HepG2 (cell line): ENCODE measurements around the gene ANKRD11. TPM values are rescaled to one million over a fixed set of nuclear protein-coding genes. Genes with fewer than 3 reads are reported as not detected.

Experiments
- CHD4 ChIP-seq: fragments of 200-600 bp; sonication (generic); IDR thresholded peaks from 2 replicates; pipeline ENCODE4 v1.7.0; 2017; ENCODE audit warnings: mild to moderate bottlenecking, low read length, borderline replicate concordance
- JDP2 ChIP-seq: sonication (generic); formaldehyde crosslinking; IDR thresholded peaks from 2 replicates; pipeline ENCODE4 v1.8.1; 2022; ENCODE audit warnings: missing genetic modification reagents, borderline replicate concordance
- SP140L ChIP-seq: sonication (generic); formaldehyde crosslinking; IDR thresholded peaks from 2 replicates; pipeline ENCODE4 v1.4.0; 2020; ENCODE audit warnings: missing genetic modification reagents, borderline replicate concordance
- ZMYM3 ChIP-seq: sonication (generic); formaldehyde crosslinking; IDR thresholded peaks from 2 replicates; pipeline ENCODE4 v1.5.1; 2020; ENCODE audit warnings: mild to moderate bottlenecking, missing genetic modification reagents
- ZNF121 ChIP-seq: sonication (generic); formaldehyde crosslinking; IDR thresholded peaks from 2 replicates; pipeline ENCODE4 v1.5.0; 2020; ENCODE audit warnings: mild to moderate bottlenecking, missing genetic modification reagents
- ZNF562 ChIP-seq: sonication (generic); formaldehyde crosslinking; IDR thresholded peaks from 2 replicates; pipeline ENCODE4 v1.8.0; 2022; ENCODE audit warnings: missing genetic modification reagents, borderline replicate concordance
- ZNF660 ChIP-seq: sonication (generic); formaldehyde crosslinking; IDR thresholded peaks from 2 replicates; pipeline ENCODE4 v1.5.1; 2020; ENCODE audit warnings: mild to moderate bottlenecking, low read depth, missing genetic modification reagents, borderline replicate concordance
- ZNF703 ChIP-seq: sonication (generic); formaldehyde crosslinking; IDR thresholded peaks from 2 replicates; pipeline ENCODE4 v1.5.1; 2020; ENCODE audit warnings: missing genetic modification reagents, mild to moderate bottlenecking, moderate library complexity, borderline replicate concordance
- ZSCAN20 ChIP-seq: sonication (generic); formaldehyde crosslinking; IDR thresholded peaks from 2 replicates; pipeline ENCODE4 v1.4.0; 2020; ENCODE audit warnings: missing genetic modification reagents, mild to moderate bottlenecking, borderline replicate concordance
- polyA plus RNA-seq, 8 experiments: library from polyadenylated mRNA; depleted of rRNA in 3 of 8; stranded (reverse) in 7 of 8; unstranded in 1 of 8; fragments of >200 nt; fragmentation: Illumina TruSeq in 4 of 8; extraction: Trizol in 4 of 8; gene quantifications; 2 replicates each; pipeline versions ENCODE4 v1.2.1 to v1.2.3, GENCODE V29; 2011 to 2016; ENCODE audit warnings: low read depth in 4 of 8, missing spikeins in 1 of 8, mixed read lengths in 1 of 8; ENCODE audit not compliant: insufficient read depth in 1 of 8
- total RNA-seq, 5 experiments: library from RNA; depleted of rRNA; stranded (reverse); fragments of >200 nt; fragmentation: Illumina TruSeq; extraction: Trizol; gene quantifications; 2 replicates each; pipeline ENCODE4 v1.2.3, GENCODE V29; 2016; ENCODE audit warnings: low read depth in 1 of 5
- TF ChIP-seq, protein P1 (sequence below): sonication (generic); formaldehyde crosslinking; IDR thresholded peaks from 2 replicates; pipeline ENCODE4 v1.4.0; 2020; ENCODE audit warnings: missing genetic modification reagents
- TF ChIP-seq, protein P2 (sequence below): sonication (generic); formaldehyde crosslinking; IDR thresholded peaks from 2 replicates; pipeline ENCODE4 v1.4.0; 2020; ENCODE audit warnings: missing genetic modification reagents
- TF ChIP-seq, protein P3 (sequence below): IDR thresholded peaks from 2 replicates; pipeline ENCODE4 v1.6.1; 2016; ENCODE audit warnings: low read depth, control low read depth
- TF ChIP-seq, protein P4 (sequence below), 2 experiments: sonication (generic) in 1 of 2; formaldehyde crosslinking in 1 of 2; IDR thresholded peaks; 2 replicates each; pipeline versions ENCODE4 v1.4.0 to v1.6.1; 2016 to 2020; ENCODE audit warnings: borderline replicate concordance in 1 of 2, low read depth in 1 of 2, mild to moderate bottlenecking in 1 of 2, missing genetic modification reagents in 1 of 2
- TF ChIP-seq, protein P5 (sequence below), 2 experiments: sonication (generic) in 1 of 2; formaldehyde crosslinking in 1 of 2; IDR thresholded peaks; 2 replicates each; pipeline versions ENCODE4 v1.5.1 to v1.6.1; 2011 to 2020; ENCODE audit warnings: borderline replicate concordance in 1 of 2, low read depth in 1 of 2, low read length in 1 of 2, mild to moderate bottlenecking in 1 of 2, missing genetic modification reagents in 1 of 2, moderate library complexity in 1 of 2
- TF ChIP-seq, protein P6 (sequence below): sonication (generic); formaldehyde crosslinking; IDR thresholded peaks from 2 replicates; pipeline ENCODE4 v1.9.0; 2021; ENCODE audit warnings: missing genetic modification reagents, borderline replicate concordance

The ANKRD11 gene
- total and polyA plus RNA-seq, 2 of the 13 experiments (the other 11 are each of a cell fraction or from before 2014, with no cell fraction given): 21.4 to 38.4 TPM

DNA sequence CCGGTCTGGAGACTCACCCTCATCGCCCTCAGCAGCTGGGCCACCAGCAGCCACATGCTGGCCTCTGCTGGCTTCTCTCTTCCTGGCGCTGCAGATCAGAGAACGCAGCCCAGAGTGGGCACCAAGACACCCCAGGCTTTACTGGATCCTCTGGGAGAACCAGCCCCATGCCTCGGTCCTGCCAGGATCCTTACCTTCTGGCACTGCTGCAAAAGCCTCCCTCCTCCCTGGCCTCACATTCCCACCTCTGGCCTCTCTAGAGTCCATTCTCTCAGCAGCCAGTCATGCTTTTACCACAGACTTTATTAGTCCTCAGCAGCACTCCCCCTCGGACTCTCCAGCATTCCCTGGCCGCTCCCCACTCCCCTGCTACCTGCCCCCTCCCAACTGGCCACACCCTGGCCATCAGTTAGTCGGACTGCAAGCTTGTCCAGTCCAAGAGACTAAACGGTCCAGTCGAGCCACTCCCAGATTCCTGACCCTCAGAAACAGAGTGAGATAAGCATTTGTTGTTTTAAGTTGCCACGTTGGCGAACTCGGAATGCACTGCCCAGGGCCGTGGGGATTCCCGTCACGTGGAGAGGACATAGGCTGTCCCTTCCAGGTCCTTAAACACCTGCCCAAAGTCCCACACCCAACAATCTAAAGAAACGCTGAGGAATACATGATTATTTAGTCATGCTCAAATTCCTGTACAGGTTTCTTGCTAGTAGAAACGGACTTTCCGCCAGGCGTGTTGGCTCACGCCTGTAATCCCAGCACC lies 11.9 kb upstream of the ANKRD11 start (continued):
- TF ChIP-seq, protein P1, sequence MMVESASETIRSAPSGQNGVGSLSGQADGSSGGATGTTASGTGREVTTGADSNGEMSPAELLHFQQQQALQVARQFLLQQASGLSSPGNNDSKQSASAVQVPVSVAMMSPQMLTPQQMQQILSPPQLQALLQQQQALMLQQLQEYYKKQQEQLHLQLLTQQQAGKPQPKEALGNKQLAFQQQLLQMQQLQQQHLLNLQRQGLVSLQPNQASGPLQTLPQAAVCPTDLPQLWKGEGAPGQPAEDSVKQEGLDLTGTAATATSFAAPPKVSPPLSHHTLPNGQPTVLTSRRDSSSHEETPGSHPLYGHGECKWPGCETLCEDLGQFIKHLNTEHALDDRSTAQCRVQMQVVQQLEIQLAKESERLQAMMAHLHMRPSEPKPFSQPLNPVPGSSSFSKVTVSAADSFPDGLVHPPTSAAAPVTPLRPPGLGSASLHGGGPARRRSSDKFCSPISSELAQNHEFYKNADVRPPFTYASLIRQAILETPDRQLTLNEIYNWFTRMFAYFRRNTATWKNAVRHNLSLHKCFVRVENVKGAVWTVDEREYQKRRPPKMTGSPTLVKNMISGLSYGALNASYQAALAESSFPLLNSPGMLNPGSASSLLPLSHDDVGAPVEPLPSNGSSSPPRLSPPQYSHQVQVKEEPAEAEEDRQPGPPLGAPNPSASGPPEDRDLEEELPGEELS (CRISPR knock-in tag): no peak
- TF ChIP-seq, protein P2, sequence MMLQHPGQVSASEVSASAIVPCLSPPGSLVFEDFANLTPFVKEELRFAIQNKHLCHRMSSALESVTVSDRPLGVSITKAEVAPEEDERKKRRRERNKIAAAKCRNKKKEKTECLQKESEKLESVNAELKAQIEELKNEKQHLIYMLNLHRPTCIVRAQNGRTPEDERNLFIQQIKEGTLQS (CRISPR knock-in tag): no peak
- TF ChIP-seq CHD4: no peak
- no peak for TF ChIP-seq SP140L (CRISPR knock-in tag)
- no peak for TF ChIP-seq ZSCAN20 (CRISPR knock-in tag)
- TF ChIP-seq, protein P3, sequence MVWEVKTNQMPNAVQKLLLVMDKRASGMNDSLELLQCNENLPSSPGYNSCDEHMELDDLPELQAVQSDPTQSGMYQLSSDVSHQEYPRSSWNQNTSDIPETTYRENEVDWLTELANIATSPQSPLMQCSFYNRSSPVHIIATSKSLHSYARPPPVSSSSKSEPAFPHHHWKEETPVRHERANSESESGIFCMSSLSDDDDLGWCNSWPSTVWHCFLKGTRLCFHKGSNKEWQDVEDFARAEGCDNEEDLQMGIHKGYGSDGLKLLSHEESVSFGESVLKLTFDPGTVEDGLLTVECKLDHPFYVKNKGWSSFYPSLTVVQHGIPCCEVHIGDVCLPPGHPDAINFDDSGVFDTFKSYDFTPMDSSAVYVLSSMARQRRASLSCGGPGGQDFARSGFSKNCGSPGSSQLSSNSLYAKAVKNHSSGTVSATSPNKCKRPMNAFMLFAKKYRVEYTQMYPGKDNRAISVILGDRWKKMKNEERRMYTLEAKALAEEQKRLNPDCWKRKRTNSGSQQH (CRISPR knock-in tag): no peak
- TF ChIP-seq, protein P4, sequence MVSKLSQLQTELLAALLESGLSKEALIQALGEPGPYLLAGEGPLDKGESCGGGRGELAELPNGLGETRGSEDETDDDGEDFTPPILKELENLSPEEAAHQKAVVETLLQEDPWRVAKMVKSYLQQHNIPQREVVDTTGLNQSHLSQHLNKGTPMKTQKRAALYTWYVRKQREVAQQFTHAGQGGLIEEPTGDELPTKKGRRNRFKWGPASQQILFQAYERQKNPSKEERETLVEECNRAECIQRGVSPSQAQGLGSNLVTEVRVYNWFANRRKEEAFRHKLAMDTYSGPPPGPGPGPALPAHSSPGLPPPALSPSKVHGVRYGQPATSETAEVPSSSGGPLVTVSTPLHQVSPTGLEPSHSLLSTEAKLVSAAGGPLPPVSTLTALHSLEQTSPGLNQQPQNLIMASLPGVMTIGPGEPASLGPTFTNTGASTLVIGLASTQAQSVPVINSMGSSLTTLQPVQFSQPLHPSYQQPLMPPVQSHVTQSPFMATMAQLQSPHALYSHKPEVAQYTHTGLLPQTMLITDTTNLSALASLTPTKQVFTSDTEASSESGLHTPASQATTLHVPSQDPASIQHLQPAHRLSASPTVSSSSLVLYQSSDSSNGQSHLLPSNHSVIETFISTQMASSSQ (IDR thresholded peaks at IDR 0.05; ENCODE audit: low read depth): no peak
- TF ChIP-seq, protein P4 (CRISPR knock-in tag; IDR thresholded peaks at IDR 0.05; ENCODE audit: borderline replicate concordance): no peak
- no peak; the same call in 1 of the 2 replicates for TF ChIP-seq ZMYM3
- TF ChIP-seq JDP2 (CRISPR knock-in tag): no peak
- no peak for TF ChIP-seq ZNF562 (CRISPR knock-in tag)
- peak; percentile 62 for TF ChIP-seq ZNF121
- TF ChIP-seq, protein P5, sequence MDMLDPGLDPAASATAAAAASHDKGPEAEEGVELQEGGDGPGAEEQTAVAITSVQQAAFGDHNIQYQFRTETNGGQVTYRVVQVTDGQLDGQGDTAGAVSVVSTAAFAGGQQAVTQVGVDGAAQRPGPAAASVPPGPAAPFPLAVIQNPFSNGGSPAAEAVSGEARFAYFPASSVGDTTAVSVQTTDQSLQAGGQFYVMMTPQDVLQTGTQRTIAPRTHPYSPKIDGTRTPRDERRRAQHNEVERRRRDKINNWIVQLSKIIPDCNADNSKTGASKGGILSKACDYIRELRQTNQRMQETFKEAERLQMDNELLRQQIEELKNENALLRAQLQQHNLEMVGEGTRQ (IDR thresholded peaks at IDR 0.05; ENCODE audit: low read depth, low read length): peak; percentile 45; the same call in 1 of the 2 replicates
- TF ChIP-seq, protein P5 (CRISPR knock-in tag; IDR thresholded peaks at IDR 0.05; ENCODE audit: borderline replicate concordance): no peak
- TF ChIP-seq ZNF660 (CRISPR knock-in tag): no peak
- TF ChIP-seq, protein P6, sequence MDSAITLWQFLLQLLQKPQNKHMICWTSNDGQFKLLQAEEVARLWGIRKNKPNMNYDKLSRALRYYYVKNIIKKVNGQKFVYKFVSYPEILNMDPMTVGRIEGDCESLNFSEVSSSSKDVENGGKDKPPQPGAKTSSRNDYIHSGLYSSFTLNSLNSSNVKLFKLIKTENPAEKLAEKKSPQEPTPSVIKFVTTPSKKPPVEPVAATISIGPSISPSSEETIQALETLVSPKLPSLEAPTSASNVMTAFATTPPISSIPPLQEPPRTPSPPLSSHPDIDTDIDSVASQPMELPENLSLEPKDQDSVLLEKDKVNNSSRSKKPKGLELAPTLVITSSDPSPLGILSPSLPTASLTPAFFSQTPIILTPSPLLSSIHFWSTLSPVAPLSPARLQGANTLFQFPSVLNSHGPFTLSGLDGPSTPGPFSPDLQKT (CRISPR knock-in tag): no peak
- TF ChIP-seq ZNF703: no peak
